Prostate gland (tissue), 2 donors: Measurements from ENCODE around the gene TPH2.

Experiments used
- CTCF ChIP-seq, 4 experiments: fragments of 200-600 bp in 2 of 4; fragments of 450-650 bp in 2 of 4; sonication (generic) in 2 of 4; IDR thresholded peaks; 1 replicate in 3 of 4; 2 replicates in 1 of 4; pipeline ENCODE4 v1.5.1; 2016 to 2019; ENCODE audit warnings: antibody characterized with exemption in 4 of 4, mild to moderate bottlenecking in 2 of 4, moderate library complexity in 2 of 4
- POLR2A ChIP-seq: fragments of 450-650 bp; IDR thresholded peaks from one replicate; pipeline ENCODE4 v1.6.1; 2016; ENCODE audit warnings: antibody characterized with exemption, mild to moderate bottlenecking
- POLR2AphosphoS5 ChIP-seq: sonication (generic); formaldehyde crosslinking; IDR thresholded peaks from one replicate; pipeline ENCODE4 v1.6.1; 2017; ENCODE audit warnings: antibody characterized with exemption

GRCh38 chr12:72017054-72017651 is 78.5 kb downstream of the TPH2 start:
- TF ChIP-seq CTCF (IDR thresholded peaks at IDR 0.05): peak; percentile 33 to 61 (median 52)
- no peak for TF ChIP-seq POLR2A
- no peak for TF ChIP-seq POLR2AphosphoS5
